ENCODE results near the gene EHMT1. TPM values are rescaled to one million over a fixed set of nuclear protein-coding genes. Genes with fewer than 3 reads are reported as not detected.
"Not testable (repeated sequence)": the region's sequence is repeated elsewhere in the genome, so short reads cannot be mapped to it uniquely, and the experiment has no call there.

The EHMT1 gene
- total RNA-seq, 4 donors from 2014 or later: 71.6 to 78.2 (median 74.2) TPM

- H3K9me3 ChIP-seq: no peaks in the 10 kb centered on the region
- 94% methylated on average over 12 of the region's 12 CpGs for WGBS
- H3K36me3 ChIP-seq: peaks cover 19 to 57% (median 38%) of the 10 kb centered on the region in 4 donors
- peaks cover 7 to 24% (median 12%) of the 10 kb centered on the region in 4 donors for H3K4me1 ChIP-seq
- intact Hi-C loops (cut with DNase I): no loop called here
- no peaks in the 10 kb centered on the region for H3K27me3 ChIP-seq
- no peak overlapping the region for H3K27ac ChIP-seq (replicated peaks in 1 of 4)
- no peak for TF ChIP-seq POLR2AphosphoS5 (IDR thresholded peaks at IDR 0.05)
- TF ChIP-seq EP300 (IDR thresholded peaks at IDR 0.05): no peak
- no peak for TF ChIP-seq POLR2A (IDR thresholded peaks at IDR 0.05; ENCODE audit: low read depth)
- no peak for TF ChIP-seq CTCF (IDR thresholded peaks at IDR 0.05)
- DNase-seq (ENCODE audit: extremely low spot score): no peak
- no peak overlapping the region for H3K4me3 ChIP-seq
These were observed 102.7 kb downstream of the EHMT1 start for GRCh38 chr9:137721479-137721878.

GRCh38 chr9:137721899-137722298 lies 103.1 kb downstream of the EHMT1 start:
- Histone ChIP-seq H3K9me3 (no peaks in the 10 kb centered on the region), H3K27me3 (no peaks in the 10 kb centered on the region), H3K4me3 (no peak overlapping the region), H3K27ac (replicated peaks in 1 of 4) (no peak overlapping the region), H3K4me1 (peaks cover 7 to 24% (median 12%) of the 10 kb centered on the region in 4 donors), H3K36me3 (peaks cover 15 to 57% (median 36%) of the 10 kb centered on the region in 4 donors)
- TF ChIP-seq EP300 (IDR thresholded peaks at IDR 0.05) (no peak), CTCF (IDR thresholded peaks at IDR 0.05) (no peak), POLR2AphosphoS5 (IDR thresholded peaks at IDR 0.05) (no peak), POLR2A (IDR thresholded peaks at IDR 0.05; ENCODE audit: low read depth) (no peak)
- intact Hi-C loops (cut with DNase I): no loop called here
- no peak for DNase-seq (ENCODE audit: extremely low spot score)
- WGBS: 86% methylated on average over 5 of the region's 5 CpGs

DNA sequence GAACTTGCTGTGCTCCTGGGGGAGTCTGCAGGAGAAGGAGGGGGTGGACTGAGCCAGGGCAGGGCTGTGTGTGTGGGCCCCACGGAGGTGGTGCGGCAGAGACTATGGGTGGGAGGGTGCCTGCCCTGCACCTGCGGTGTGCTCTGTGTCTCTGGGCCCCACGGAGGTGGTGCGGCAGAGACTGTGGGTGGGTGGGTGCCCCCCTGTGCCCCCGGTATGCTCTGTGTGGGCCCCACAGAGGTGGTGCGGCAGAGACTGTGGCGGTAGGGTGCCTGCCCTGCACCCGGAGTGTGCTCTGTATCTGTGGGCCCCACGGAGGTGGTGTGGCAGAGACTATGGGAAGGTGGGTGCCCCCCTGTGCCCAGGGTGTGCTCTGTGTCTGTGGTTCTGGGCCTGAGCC lies 103.7 kb downstream of the EHMT1 start:
- H3K4me3 ChIP-seq: no peak overlapping the region
- 77% methylated on average over 4 of the region's 10 CpGs for WGBS
- H3K4me1 ChIP-seq: peaks cover 7 to 24% (median 12%) of the 10 kb centered on the region in 4 donors
- no peak for DNase-seq (ENCODE audit: extremely low spot score)
- TF ChIP-seq CTCF (IDR thresholded peaks at IDR 0.05) (no peak), POLR2AphosphoS5 (IDR thresholded peaks at IDR 0.05) (no peak), POLR2A (IDR thresholded peaks at IDR 0.05; ENCODE audit: low read depth) (no peak), EP300 (IDR thresholded peaks at IDR 0.05) (no peak)
- H3K36me3 ChIP-seq: peaks cover 11 to 52% (median 32%) of the 10 kb centered on the region in 4 donors
- intact Hi-C loops (cut with DNase I): no loop called here
- no peaks in the 10 kb centered on the region for H3K9me3 ChIP-seq
- no peaks in the 10 kb centered on the region for H3K27me3 ChIP-seq
- H3K27ac ChIP-seq (replicated peaks in 1 of 4): no peak overlapping the region

DNA sequence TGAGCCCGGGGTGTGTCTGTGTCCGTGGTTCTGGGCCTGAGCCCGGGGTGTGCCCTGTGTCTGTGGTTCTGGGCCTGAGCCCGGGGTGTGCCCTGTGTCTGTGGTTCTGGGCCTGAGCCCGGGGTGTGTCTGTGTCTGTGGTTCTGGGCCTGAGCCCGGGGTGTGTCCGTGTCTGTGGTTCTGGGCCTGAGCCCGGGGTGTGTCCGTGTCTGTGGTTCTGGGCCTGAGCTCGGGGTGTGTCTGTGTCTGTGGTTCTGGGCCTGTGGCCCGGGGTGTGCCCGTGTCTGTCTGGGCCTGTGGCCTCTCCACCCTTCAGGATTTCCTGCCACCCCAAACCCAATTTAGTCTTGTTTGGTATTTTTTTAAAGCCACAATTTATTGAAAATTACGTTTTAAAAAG lies 104.6 kb downstream of the EHMT1 start:
- H3K27ac ChIP-seq (replicated peaks in 1 of 4); H3K27me3 ChIP-seq; H3K9me3 ChIP-seq; H3K4me3 ChIP-seq; DNase-seq (ENCODE audit: extremely low spot score); intact Hi-C loops (cut with DNase I): not testable (repeated sequence)
- Histone ChIP-seq H3K36me3 (peaks cover 4 to 48% (median 26%) of the 10 kb centered on the region in 4 donors), H3K4me1 (peaks cover 7 to 24% (median 12%) of the 10 kb centered on the region in 4 donors)
- WGBS: 77% methylated on average over 6 of the region's 13 CpGs

- DNase-seq (ENCODE audit: extremely low spot score): no peak
- H3K9me3 ChIP-seq: no peaks in the 10 kb centered on the region
- no peak overlapping the region for H3K4me3 ChIP-seq
- H3K36me3 ChIP-seq: peaks cover 4 to 50% (median 29%) of the 10 kb centered on the region in 4 donors
- H3K4me1 ChIP-seq: peaks cover 7 to 24% (median 12%) of the 10 kb centered on the region in 4 donors
- intact Hi-C loops (cut with DNase I): no loop called here
- TF ChIP-seq POLR2A (IDR thresholded peaks at IDR 0.05; ENCODE audit: low read depth): no peak
- TF ChIP-seq EP300 (IDR thresholded peaks at IDR 0.05): no peak
- no peak for TF ChIP-seq CTCF (IDR thresholded peaks at IDR 0.05)
- TF ChIP-seq POLR2AphosphoS5 (IDR thresholded peaks at IDR 0.05): no peak
- 86% methylated on average over 8 of the region's 15 CpGs for WGBS
- no peaks in the 10 kb centered on the region for H3K27me3 ChIP-seq
- no peak overlapping the region for H3K27ac ChIP-seq (replicated peaks in 1 of 4)
These were observed 105.1 kb downstream of the EHMT1 start for GRCh38 chr9:137723783-137724445.

Measured in esophagus muscularis mucosa (tissue), 4 donors.